ENCODE measurements around the gene GJC1.

The GJC1 gene

DNA sequence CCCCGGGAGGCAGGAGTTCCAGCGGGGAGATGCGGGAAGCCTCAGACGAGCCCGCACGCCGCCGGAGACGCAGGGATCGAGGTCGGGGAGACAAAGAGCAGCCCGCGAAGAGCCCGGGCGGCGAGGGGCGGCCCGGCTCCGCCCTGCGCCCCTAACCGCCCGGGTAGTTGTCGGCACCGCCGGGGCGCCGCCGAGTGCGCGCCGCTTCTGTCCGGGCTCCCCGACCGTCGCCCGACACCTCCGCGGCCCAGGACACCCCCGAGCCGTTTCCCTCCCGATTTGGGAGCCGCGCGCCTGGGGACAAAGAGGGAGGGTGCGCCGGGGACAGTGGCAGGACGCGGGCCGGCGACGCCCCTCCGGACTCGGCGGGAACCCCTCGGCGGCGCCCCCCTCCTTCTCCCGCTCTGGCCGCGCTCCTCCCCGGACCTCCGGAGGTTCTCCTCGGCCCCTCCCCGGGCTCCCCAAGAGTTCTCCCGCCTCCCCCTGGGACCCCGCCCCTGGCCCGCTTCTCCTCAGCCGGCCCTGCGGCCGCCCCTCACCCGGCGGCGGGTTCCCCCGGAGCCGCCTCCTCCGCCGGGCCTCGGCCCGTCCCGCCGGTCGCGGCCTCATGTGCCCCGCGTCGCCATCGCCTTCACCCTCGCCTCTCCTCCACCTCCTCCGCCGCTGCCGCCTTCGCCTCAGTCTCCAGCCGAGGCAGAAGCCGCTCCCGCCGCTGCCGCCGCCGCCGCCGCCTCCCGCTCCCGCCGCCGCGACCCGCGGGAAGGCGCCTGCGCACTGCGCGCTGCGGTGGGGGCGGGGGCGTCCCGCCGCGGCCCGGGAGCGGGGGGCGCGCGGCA lies at the start of gene GJC1:
Gene GJC1 (minus strand): TSS at position 765 of the 836 bp plus-strand sequence. CDS start 24,470 bp downstream, outside the sequence.
- DNase-seq (ENCODE audit: low spot score) = peak; percentile 47

DNA sequence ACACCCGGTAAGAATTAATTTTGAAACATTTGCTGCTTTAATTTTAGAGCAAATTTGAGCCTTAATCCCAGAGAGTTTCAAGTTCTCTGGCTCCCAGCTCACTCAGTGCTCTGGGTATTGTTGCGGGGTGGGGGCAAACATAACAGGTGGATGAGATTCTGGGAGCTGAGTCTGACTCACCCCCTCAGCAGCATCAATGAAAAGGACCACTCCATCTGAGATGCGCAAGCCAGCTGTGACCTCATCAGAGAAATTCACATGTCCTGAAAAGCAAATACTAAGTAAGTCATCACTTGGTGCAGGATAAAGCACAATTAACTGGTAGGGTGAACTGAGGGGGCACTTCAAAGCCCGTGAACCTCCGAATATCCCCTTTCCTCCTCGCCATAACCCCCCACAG lies 49.3 kb upstream of the GJC1 start:
- no peak for DNase-seq (ENCODE audit: low spot score)

DNA sequence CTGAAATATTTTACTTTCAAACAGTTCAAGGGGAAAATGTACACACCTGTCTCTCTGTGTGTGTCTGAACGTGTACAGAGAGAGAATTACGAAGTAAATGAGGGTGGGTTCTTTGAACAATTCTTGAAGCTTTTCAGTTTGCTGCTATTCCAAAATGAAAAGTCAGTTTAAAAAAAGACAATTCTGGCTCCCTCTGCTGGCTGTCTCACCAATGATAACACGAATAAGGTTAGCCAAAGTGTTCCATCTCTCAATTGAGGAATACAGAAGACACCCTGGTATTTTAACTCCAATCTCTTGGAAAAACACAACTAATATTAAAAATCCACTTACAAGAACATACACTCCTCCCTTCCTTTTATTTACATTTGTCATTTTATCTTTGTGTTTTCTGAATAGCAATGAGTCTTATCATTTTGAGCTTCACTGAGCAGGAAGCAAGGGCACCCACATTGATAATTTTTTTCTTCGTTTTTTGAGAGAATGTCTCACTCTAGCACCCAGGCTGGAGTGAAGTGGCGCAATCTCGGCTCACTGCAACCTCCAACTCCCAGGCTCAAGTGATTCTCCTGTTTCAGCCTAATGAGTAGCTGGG lies 48.6 kb upstream of the GJC1 start:
- DNase-seq (ENCODE audit: low spot score) = peak; percentile 62

DNA sequence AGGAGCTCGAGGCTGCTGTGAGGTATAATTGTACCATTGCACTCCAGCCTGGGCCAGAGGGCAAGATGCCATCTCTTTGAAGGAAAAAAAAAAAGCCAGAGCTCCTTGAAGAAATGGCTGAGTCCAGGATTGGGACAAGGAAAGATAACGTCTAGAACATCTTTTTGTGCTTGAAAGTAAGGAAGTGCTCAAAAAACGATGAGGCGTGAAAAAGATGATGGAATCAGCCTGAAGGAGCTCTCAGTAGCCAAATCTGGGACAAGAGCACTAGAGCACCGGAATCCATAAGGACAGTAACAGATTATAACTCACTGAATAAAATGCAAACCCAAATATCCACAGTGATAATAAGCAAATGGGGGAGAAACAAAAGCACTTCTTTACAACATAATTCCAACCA lies 47.0 kb upstream of the GJC1 start:
- no peak for DNase-seq (ENCODE audit: low spot score)

DNA sequence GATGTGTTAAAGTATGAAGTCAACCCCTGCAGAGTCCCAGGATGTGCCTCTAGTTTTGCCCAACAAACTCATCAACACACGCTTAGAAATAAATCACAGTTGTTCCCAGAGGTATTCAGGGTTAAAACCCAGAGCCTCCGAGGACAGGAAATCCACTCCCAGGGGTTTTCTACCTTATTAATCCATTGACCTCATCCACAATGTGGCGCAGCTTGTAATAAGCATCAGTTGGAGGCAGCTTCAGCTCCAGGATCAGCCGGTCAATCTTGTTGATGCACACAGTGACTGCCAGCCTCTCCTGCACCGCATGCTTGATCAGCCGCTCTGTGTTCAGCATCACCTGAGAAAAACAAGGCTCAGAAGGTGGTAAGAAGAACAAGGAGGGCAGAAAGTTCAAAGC lies 45.7 kb upstream of the GJC1 start:
- no peak for DNase-seq (ENCODE audit: low spot score)

DNA sequence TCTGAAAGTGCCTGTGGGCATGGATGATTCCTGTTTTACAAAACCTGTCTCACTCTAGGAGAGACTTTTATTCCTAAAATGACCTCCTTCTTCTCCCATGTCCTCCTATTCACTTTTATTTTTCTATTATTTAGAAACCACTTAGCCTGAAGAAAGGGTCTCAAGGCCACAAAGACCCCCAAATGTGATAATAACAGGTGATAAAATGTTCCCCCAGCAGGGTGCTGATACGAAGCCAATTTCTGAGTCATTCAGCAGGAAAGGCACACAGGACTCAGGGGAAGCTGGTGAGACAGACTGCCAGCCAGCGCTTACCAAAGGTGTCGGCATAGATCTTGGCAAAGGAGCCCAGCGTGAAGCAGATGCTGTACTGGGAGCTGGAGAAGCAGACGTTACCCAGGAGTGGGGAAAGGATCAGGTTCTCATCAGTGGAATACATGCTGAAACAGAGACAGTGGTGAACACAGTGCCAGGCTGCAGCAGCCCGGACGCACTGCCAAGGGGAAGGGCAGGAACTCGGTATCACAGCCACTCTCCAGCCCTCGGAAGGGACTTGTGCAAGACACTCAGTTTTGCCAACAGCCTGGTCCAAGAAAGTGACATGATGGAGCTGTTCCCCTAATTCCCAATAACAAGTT lies 42.2 kb upstream of the GJC1 start:
- no peak for DNase-seq (ENCODE audit: low spot score)

DNA sequence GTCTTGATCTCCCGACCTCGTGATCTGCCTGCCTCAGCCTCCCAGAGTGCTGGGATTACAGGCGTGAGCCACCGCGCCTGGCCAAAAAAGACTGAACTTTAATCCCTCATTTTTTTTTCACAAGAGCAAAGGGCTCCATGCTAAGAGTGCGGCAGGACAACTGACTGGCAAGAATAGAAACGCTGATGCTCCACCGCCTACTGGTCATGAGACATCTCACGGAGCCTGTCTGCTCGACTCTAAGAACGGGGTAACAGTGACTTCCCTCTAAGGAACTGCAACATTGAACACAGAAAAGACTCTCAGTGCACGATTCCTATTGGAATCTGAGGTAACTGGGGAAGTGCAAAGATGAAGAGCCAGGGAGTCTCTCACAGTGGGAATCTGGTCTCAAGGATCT lies 41.5 kb upstream of the GJC1 start:
- no peak for DNase-seq (ENCODE audit: low spot score)

DNA sequence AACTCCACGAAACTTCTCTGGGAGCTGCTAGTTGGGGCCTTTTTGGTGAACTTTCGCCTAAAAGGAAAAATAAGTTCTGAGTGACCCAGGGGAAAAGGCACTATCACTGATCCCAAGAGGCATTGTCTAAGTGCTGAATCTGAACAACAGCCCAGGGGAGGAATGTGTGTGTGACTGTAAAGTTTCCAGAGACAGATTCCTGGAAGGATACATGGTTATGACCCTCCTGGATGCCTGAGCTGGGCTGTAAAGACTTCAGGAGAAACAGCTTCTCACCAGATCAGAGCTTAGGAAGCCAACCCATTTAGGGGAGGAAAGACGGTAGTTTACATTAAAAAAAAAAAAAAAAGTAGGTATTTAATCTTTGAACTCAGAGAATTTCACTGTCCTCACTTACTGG lies 37.8 kb upstream of the GJC1 start:
- peak; percentile 15 for DNase-seq (ENCODE audit: low spot score)

DNA sequence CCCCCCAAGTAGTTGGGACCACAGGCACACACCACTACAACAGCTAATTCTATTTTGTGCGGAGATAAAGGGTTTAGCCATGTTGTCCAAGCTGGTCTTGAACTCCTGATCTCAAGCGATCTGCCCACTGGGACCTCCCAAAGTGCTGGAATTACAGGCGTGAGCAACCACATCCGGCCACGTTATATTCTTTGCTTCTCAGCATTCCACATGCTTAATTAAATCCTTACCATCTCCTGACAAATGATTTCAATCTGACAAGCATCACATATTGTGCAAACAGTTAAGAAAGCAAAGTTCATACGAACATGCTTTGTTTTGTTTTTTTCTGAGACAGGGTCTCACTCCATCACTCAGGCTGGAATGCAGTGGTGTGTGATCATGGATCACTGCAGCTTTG lies 35.8 kb upstream of the GJC1 start:
- peak; percentile 43 for DNase-seq (ENCODE audit: low spot score)

DNA sequence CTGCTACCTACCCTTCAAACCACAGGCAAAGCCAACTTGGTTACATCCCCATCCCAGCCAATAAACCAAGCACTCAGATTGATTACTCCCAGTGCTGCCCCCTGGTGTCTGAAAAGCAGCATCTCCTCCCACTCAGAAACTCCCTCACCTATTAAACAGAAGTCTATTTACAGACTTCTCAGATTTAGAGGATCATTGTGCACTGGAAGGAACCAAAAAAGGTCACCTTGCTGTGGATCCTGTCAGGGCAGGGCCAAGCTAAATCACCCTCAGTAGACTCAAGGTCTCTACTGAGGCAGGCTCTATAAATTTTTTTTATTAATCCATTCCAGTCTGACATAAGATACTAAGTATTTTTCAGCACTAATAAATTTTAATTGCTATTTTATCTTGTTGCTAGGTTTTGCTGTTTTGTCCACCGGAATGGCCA lies 35.2 kb upstream of the GJC1 start:
- peak; percentile 79 for DNase-seq (ENCODE audit: low spot score)

DNA sequence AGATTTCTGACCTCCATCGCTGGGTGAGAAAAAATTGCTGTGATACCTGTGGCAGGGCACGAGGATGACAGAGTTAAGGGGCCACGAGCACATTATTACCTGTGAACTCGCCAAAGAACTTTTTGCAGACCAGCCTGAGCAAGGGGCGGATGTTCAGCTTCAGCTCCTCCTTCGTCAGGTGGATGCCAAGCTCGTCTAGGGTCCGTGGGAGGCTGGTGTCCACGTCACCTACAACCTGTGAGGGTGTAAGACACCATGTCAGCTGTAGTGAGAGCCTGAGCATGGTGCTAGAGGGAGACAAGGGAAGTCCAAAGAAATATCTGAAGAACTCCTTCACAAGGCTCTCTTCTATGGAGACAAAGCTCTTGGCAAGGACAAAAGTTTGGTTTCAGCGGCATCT lies 34.7 kb upstream of the GJC1 start:
- DNase-seq (ENCODE audit: low spot score) = no peak

DNA sequence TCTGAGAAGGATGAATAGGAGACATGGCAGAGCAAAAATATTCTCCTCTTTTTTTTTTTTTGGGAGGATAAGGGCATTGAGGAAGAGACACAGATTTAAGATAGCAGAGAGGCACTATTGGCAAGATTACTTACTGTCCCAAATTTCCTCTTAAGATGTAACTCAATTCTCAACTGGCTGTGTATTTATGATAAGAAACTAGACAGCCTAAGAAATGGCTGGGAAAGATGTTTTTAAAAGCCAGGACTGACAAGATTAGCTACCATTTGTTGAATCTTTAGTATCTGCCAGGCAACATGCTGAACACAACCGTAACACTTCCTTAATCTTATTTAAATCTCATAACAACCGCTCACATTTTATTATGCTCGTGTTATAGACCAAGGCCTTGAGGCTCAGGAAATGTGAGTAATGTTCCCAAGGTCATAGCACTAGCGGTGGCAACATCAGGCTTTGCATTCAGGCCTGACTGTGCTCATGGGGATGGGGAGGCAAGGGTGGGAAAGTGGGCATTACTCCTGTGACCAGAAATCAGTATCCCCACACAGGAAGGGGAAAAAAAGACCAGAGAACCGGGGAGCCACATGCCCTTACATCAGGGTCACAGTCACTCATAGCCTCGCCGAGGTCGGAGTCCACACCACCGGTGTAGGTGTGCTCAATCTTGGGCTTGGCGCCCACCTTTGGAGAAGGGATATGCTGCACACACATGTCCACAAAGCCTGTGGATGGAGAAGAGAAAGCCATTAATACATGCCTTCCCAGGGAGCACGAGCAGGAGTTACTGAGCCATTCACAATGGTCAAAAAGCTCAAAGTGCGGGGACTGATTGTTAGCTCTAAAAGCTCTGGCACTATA lies 33.2 kb upstream of the GJC1 start:
- no peak for DNase-seq (ENCODE audit: low spot score)

DNA sequence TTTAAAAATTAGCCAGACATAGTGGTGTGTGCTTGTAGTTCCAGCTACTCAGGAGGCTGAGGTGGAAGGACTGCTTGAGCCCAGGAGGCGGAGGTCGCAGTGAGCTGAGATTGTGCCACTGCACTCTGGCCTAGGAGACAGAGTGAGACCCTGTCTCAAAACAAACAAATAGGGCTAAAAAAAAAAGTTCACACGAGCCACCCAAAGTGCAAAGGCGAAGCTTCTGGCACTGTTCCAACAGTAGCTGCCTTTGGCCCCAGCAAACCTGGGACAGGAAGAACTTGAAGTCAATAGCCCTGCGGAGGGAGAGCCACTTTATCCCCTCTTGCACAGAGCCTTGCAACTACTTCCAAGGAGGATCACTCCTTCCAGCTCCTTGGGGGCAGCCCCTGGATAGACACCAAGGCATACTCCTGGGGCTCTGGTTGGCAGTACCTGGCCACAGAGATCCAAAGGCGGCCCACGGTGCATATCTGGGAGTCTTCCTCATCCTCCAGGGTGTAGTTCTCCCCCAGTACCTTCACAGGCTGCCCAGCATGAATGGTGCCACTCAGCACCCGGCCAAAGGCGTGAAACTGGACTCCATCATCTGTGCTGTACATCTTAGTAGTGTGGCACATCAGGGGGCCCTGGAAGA lies 32.3 kb upstream of the GJC1 start:
- DNase-seq (ENCODE audit: low spot score) = no peak

DNA sequence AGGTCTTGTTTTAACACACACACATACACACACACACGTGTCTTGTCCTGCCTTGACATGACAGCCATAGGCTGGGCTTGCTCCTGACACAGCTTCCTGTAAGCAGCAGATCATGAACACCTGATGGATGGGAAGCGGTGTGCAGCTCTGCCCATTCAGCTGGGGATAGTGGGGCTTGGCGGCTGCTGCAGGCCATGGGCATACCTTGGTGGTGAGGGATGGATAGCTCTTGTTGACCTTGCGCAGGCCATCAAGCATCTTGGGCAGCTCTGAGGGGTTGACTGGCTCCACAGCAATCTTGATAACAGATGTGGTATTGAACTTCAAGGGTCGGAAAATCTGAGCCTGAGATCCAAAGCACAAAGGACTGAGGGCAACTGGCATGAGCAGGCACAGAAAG lies 29.6 kb upstream of the GJC1 start:
- no peak for DNase-seq (ENCODE audit: low spot score)

DNA sequence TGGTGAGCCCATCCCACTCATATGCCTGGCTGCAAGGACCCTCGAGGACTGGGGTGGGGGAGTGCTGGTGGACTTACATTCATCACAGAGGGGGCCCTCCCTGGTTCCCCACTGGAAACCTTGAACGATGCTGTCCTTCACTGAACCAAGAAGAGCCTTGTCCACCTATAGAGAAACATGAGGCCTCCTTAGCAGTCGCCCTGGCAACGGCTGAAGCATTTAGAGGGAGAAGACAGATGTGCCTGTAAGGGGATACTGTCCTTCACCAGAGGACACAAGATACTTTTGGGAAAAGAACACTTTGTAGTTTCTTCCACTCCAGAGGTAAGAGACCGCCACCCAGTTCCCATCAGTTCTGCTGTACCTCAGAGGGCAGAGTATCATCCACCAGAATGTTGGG lies 24.1 kb upstream of the GJC1 start:
- no peak for DNase-seq (ENCODE audit: low spot score)

DNA sequence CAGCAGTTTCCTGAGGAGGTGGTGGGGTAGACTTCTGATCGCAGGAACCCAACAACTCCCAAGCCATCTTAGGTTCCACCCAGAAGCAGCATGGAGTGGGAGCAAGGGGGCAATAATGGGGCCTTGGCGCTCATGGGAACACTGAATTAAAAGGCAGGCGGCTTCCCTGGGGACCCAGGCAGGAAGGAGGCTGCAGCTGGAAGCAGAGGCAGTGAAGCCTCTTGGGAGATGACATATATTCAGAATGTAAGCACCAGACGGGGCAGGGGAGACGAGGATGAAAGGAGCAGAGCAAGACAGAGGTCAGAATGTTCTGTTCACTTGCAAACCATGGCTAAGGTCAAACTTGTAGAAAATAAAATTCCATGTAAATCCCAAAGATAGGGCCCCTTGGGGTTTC lies 20.5 kb upstream of the GJC1 start:
- no peak for DNase-seq (ENCODE audit: low spot score)

DNA sequence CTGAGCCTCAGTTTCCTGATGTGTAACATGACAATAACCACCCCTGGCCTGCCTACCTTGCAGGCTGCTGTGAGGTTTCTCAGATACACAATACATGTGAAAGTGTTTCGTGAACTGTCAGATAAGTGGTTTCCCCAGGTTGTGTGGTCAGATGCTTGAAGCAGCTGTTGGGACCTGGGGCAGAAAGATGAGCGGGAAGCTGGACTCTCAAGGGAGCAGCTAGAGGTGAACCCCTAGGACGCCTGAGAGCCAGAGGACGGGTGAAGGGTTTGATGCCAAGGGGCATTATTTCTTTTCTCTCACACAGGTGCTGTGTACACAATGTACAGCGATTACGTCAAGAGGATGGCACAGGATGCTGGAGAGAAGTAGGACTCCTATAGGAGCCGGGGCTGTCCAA lies 19.9 kb upstream of the GJC1 start:
- DNase-seq (ENCODE audit: low spot score) = no peak

DNA sequence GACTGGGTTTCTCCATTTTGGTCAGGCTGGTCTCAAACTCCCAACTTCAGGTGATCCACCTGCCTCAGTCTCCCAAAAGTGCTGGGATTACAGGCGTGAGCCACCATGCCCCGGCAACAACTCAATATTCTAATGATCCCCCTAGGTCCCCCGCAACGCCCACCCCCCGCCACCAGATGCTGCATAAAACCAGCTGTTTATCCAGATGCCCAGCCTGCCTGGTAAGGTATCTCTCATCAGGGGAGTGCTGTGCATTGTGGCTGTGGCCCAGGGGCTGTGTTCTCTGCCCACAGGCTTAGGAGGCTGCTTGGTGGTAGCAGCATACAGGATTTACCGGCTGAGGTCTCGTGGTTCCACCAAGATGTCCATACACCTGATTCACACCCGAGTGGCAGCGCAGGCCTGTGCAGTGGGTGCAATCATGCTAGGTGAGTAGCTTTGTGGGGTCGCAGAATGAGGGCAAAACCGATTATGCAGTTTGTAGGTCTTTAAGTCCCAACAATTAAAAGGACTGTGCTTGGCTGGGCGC lies 18.9 kb upstream of the GJC1 start:
- no peak for DNase-seq (ENCODE audit: low spot score)

DNA sequence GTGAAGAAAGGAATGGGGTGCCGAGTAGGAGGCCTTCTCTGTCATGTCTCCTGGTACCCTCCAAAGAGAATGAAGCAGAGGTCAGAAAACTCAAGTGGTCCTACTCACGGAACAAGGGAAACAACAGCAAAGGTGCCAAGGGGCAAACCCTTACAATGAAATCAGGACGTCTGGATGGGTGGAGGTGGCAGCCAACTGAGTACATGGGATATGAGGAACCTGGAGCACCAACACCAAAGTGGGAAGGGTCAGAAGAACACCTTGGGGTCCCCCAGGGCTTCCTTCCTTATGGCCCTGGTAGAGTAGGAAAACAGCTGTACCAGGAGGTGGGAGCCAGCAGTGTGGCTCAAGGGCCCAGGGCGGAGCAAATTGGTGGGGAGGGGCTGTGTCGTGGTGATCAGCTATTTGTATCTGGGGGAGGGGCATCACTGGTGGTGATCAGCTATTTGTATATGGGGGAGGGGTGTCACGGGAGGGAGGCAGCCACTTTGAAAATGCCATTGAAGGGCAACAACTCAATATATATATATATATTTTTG lies 18.2 kb upstream of the GJC1 start:
- DNase-seq (ENCODE audit: low spot score) = no peak

DNA sequence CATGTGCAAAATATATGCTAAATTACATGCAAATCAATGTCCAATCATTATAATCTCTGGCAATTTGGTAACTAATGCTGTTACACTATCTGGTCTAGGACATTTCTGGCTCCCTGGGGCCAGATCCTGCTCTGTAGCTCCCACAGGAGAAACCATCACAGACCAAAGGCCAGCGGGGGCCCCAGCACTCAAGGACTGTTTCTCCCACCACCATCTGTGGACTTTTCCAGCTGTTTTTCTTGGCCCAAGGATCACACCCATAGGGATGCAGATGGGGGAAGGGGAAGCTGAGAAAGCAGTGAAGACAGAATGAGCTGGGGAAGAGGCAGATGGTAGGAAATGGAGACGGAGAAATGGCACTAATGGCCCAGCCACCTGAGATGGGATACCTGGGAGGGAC lies 17.5 kb upstream of the GJC1 start, which contains the start of gene HIGD1B:
Gene HIGD1B (plus strand): TSS at position 298 of the 400 bp plus-strand sequence. CDS start 270 bp downstream, outside the sequence.
- no peak for DNase-seq (ENCODE audit: low spot score)

DNA sequence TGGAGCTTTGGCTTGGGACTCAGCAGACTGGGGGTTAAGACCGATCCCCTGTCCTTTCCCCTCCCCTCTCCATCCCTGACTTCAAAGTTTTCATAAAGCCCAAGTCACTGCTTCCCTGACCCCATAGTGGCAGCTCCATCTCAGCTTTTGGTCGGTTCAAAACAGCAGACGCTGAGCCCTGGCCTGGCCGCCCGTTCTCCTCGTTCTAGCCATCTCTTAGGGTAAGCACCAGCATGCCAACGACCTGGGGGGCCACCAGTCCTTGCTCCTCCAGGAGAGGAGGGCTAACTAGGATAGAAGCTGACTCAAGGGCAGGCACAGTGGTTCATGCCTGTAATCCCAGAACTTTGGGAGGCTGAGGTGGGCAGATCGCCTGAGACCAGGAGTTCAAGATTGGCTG lies 16.1 kb upstream of the GJC1 start:
- no peak for DNase-seq (ENCODE audit: low spot score)

All from AG08395 (cell line).